SK-N-SH treated with all-trans-retinoic acid at 6 μM for 48 hours (cell line): Measurements from ENCODE around the gene PAFAH1B2.

Source experiments
- ATAC-seq: fragments of 200-7000 bp; cut with Tn5 transposase; 3 replicates; pipeline ENCODE4 v1.9.1; 2020; ENCODE audit warnings: mild to moderate bottlenecking, moderate library complexity
- ARNTL ChIP-seq: fragments of 450-650 bp; formaldehyde crosslinking; IDR thresholded peaks from 2 replicates; pipeline ENCODE4 v1.5.0; 2020; ENCODE audit warnings: low read depth, mild to moderate bottlenecking, moderate library complexity, borderline replicate concordance
- BACH2 ChIP-seq: fragments of 250-450 bp; sonication (Bioruptor Pico); IDR thresholded peaks from 2 replicates; pipeline ENCODE4 v1.9.0; 2021; ENCODE audit warnings: mild to moderate bottlenecking, borderline replicate concordance
- CSDC2 ChIP-seq: fragments of 250-450 bp; sonication (Bioruptor Pico); IDR thresholded peaks from 2 replicates; pipeline ENCODE4 v1.5.0; 2020; ENCODE audit warnings: mild to moderate bottlenecking, moderate library complexity
- ESRRG ChIP-seq: fragments of 250-450 bp; sonication (Bioruptor Pico); IDR thresholded peaks from 2 replicates; pipeline ENCODE4 v1.6.1; 2021; ENCODE audit warnings: mild to moderate bottlenecking
- GLIS3 ChIP-seq: fragments of 250-450 bp; sonication (Bioruptor Pico); IDR thresholded peaks from 2 replicates; pipeline ENCODE4 v1.5.0; 2020; ENCODE audit warnings: mild to moderate bottlenecking, moderate library complexity
- ISL1 ChIP-seq: fragments of 250-450 bp; sonication (Bioruptor Pico); IDR thresholded peaks from 2 replicates; pipeline ENCODE4 v2.1.2; 2022; ENCODE audit warnings: mild to moderate bottlenecking, moderate library complexity
- OSR1 ChIP-seq: fragments of 250-450 bp; sonication (Bioruptor Pico); IDR thresholded peaks from 2 replicates; pipeline ENCODE4 v1.8.0; 2022; ENCODE audit warnings: moderate library complexity, mild to moderate bottlenecking, inconsistent platforms
- PATZ1 ChIP-seq: fragments of 250-450 bp; sonication (Bioruptor Pico); IDR thresholded peaks from 2 replicates; pipeline ENCODE4 v1.8.0; 2020; ENCODE audit warnings: mild to moderate bottlenecking, moderate library complexity, borderline replicate concordance
- PPARA ChIP-seq: fragments of 250-450 bp; sonication (Bioruptor Pico); IDR thresholded peaks from 2 replicates; pipeline ENCODE4 v1.5.0; 2020; ENCODE audit warnings: mild to moderate bottlenecking, borderline replicate concordance
- RARB ChIP-seq: fragments of 250-450 bp; sonication (Bioruptor Pico); IDR thresholded peaks from 2 replicates; pipeline ENCODE4 v1.8.0; 2021; ENCODE audit warnings: mild to moderate bottlenecking, moderate library complexity
- SNAI2 ChIP-seq: fragments of 250-450 bp; sonication (Bioruptor Pico); IDR thresholded peaks from 2 replicates; pipeline ENCODE4 v1.5.0; 2020; ENCODE audit warnings: mild to moderate bottlenecking, moderate library complexity
- TCF4 ChIP-seq: fragments of 250-450 bp; sonication (Bioruptor Pico); IDR thresholded peaks from 2 replicates; pipeline ENCODE4 v1.8.0; 2021; ENCODE audit warnings: mild to moderate bottlenecking, moderate library complexity, borderline replicate concordance
- ZC3H10 ChIP-seq: fragments of 250-450 bp; sonication (Bioruptor Pico); IDR thresholded peaks from 2 replicates; pipeline ENCODE4 v1.5.1; 2021; ENCODE audit warnings: mild to moderate bottlenecking, moderate library complexity
- ZFP3 ChIP-seq: fragments of 250-450 bp; sonication (Bioruptor Pico); IDR thresholded peaks from 2 replicates; pipeline ENCODE4 v1.5.0; 2020; ENCODE audit warnings: mild to moderate bottlenecking, moderate library complexity
- ZFP30 ChIP-seq: fragments of 450-650 bp; formaldehyde crosslinking; IDR thresholded peaks from 2 replicates; pipeline ENCODE4 v1.5.0; 2022; ENCODE audit warnings: mild to moderate bottlenecking, moderate library complexity
- ZNF70 ChIP-seq: fragments of 450-650 bp; formaldehyde crosslinking; IDR thresholded peaks from 2 replicates; pipeline ENCODE4 v1.5.0; 2020; ENCODE audit warnings: mild to moderate bottlenecking, moderate library complexity
- ZNF8 ChIP-seq: fragments of 450-650 bp; formaldehyde crosslinking; IDR thresholded peaks from 2 replicates; pipeline ENCODE4 v1.5.0; 2020; ENCODE audit warnings: mild to moderate bottlenecking, moderate library complexity
- TF ChIP-seq, protein P1 (sequence below): fragments of 250-450 bp; sonication (Bioruptor Pico); IDR thresholded peaks from 2 replicates; pipeline ENCODE4 v1.5.1; 2021; ENCODE audit warnings: mild to moderate bottlenecking, moderate library complexity
- TF ChIP-seq, protein P2 (sequence below): fragments of 250-450 bp; sonication (Bioruptor Pico); IDR thresholded peaks from 2 replicates; pipeline ENCODE4 v1.5.0; 2020; ENCODE audit warnings: mild to moderate bottlenecking, moderate library complexity
- TF ChIP-seq, protein P3 (sequence below): fragments of 250-450 bp; sonication (Bioruptor Pico); IDR thresholded peaks from 2 replicates; pipeline ENCODE4 v1.5.1; 2020; ENCODE audit warnings: low read depth, mild to moderate bottlenecking, moderate library complexity

Gene PAFAH1B2

GRCh38 chr11:117218133-117218915, 74.2 kb downstream of the PAFAH1B2 start (continued):
- TF ChIP-seq, protein P1, sequence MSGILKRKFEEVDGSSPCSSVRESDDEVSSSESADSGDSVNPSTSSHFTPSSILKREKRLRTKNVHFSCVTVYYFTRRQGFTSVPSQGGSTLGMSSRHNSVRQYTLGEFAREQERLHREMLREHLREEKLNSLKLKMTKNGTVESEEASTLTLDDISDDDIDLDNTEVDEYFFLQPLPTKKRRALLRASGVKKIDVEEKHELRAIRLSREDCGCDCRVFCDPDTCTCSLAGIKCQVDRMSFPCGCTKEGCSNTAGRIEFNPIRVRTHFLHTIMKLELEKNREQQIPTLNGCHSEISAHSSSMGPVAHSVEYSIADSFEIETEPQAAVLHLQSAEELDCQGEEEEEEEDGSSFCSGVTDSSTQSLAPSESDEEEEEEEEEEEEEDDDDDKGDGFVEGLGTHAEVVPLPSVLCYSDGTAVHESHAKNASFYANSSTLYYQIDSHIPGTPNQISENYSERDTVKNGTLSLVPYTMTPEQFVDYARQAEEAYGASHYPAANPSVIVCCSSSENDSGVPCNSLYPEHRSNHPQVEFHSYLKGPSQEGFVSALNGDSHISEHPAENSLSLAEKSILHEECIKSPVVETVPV (CRISPR knock-in tag): no peak
- TF ChIP-seq, protein P2, sequence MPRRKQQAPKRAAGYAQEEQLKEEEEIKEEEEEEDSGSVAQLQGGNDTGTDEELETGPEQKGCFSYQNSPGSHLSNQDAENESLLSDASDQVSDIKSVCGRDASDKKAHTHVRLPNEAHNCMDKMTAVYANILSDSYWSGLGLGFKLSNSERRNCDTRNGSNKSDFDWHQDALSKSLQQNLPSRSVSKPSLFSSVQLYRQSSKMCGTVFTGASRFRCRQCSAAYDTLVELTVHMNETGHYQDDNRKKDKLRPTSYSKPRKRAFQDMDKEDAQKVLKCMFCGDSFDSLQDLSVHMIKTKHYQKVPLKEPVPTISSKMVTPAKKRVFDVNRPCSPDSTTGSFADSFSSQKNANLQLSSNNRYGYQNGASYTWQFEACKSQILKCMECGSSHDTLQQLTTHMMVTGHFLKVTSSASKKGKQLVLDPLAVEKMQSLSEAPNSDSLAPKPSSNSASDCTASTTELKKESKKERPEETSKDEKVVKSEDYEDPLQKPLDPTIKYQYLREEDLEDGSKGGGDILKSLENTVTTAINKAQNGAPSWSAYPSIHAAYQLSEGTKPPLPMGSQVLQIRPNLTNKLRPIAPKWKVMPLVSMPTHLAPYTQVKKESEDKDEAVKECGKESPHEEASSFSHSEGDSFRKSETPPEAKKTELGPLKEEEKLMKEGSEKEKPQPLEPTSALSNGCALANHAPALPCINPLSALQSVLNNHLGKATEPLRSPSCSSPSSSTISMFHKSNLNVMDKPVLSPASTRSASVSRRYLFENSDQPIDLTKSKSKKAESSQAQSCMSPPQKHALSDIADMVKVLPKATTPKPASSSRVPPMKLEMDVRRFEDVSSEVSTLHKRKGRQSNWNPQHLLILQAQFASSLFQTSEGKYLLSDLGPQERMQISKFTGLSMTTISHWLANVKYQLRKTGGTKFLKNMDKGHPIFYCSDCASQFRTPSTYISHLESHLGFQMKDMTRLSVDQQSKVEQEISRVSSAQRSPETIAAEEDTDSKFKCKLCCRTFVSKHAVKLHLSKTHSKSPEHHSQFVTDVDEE (CRISPR knock-in tag): no peak

DNA sequence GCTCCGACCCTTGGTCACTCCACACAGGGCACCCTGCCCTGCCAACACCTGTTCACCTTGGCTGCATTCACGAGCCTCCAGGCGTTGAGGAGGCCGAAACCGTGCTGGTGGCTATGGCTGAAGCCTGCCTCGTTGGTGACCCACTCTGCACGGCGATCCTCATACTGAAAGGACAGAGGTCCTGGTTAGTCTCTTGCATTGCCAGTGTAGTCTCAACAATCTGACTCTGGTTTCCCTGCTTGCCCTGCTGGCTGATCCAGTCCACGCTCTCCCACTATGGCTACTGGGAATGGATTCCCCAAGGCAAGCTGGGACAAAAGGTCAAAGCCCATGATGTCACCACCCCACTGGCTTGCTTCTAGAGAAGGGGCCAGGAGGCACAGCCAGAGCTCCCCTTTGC, 74.9 kb downstream of the PAFAH1B2 start:
- ATAC-seq: no peak
- TF ChIP-seq ZFP3 (no peak), ISL1 (CRISPR knock-in tag) (no peak), GLIS3 (CRISPR knock-in tag) (no peak), BACH2 (CRISPR knock-in tag) (no peak), RARB (CRISPR knock-in tag) (no peak), SNAI2 (CRISPR knock-in tag) (no peak), PPARA (CRISPR knock-in tag) (no peak)

- no peak for ATAC-seq
- no peak for TF ChIP-seq ZNF70 (CRISPR knock-in tag)
- TF ChIP-seq ZFP30 (CRISPR knock-in tag): no peak
- TF ChIP-seq ZNF8 (CRISPR knock-in tag): no peak
- no peak for TF ChIP-seq CSDC2
- no peak for TF ChIP-seq ZC3H10 (CRISPR knock-in tag)
- TF ChIP-seq RARB (CRISPR knock-in tag): no peak
- TF ChIP-seq, protein P3, sequence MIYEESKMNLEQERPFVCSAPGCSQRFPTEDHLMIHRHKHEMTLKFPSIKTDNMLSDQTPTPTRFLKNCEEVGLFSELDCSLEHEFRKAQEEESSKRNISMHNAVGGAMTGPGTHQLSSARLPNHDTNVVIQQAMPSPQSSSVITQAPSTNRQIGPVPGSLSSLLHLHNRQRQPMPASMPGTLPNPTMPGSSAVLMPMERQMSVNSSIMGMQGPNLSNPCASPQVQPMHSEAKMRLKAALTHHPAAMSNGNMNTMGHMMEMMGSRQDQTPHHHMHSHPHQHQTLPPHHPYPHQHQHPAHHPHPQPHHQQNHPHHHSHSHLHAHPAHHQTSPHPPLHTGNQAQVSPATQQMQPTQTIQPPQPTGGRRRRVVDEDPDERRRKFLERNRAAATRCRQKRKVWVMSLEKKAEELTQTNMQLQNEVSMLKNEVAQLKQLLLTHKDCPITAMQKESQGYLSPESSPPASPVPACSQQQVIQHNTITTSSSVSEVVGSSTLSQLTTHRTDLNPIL: no peak
- TF ChIP-seq GLIS3 (CRISPR knock-in tag): no peak
- TF ChIP-seq PPARA (CRISPR knock-in tag): no peak
- TF ChIP-seq ISL1 (CRISPR knock-in tag): no peak
- TF ChIP-seq, protein P1 (CRISPR knock-in tag): no peak
- TF ChIP-seq ARNTL (CRISPR knock-in tag): no peak
- no peak for TF ChIP-seq TCF4 (CRISPR knock-in tag)
- TF ChIP-seq BACH2 (CRISPR knock-in tag): no peak
- no peak for TF ChIP-seq SNAI2 (CRISPR knock-in tag)
- no peak for TF ChIP-seq PATZ1 (CRISPR knock-in tag)
- no peak for TF ChIP-seq ESRRG (CRISPR knock-in tag)
- TF ChIP-seq OSR1: no peak
- TF ChIP-seq ZFP3: no peak
Measured at GRCh38 chr11:117219455-117219854, 75.4 kb downstream of the PAFAH1B2 start.
